Hypothalamus (tissue), 51 donors: ENCODE data around the gene KCNMA1.

ENCODE experiments used
- DNase-seq, 51 donors: peaks; one replicate each; lab custom pipeline; 2025; lab: John Stamatoyannopoulos, UW

Gene KCNMA1

GRCh38 chr10:77387247-77387646, 250.4 kb downstream of the KCNMA1 start:
- DNase-seq, result no peak

GRCh38 chr10:77386838-77387237, 250.8 kb downstream of the KCNMA1 start:
- DNase-seq, result peak in 4 of 51 donors; percentile 9 to 58 (median 21)

- DNase-seq, result no peak
These were observed 251.2 kb downstream of the KCNMA1 start for GRCh38 chr10:77386365-77386764.

GRCh38 chr10:77385315-77385714, 252.3 kb downstream of the KCNMA1 start:
- DNase-seq, result no peak

GRCh38 chr10:77383861-77384553, 253.6 kb downstream of the KCNMA1 start:
- peak in 27 of 51 donors; percentile 4 to 64 (median 31) for DNase-seq

- no peak for DNase-seq
These were observed 255.9 kb downstream of the KCNMA1 start for GRCh38 chr10:77381750-77382149.

- DNase-seq, result no peak
These were observed 256.9 kb downstream of the KCNMA1 start for GRCh38 chr10:77380723-77381122.

- no peak for DNase-seq
These were observed 257.4 kb downstream of the KCNMA1 start for GRCh38 chr10:77380191-77380590.

- DNase-seq, result no peak
These were observed 258.9 kb downstream of the KCNMA1 start for GRCh38 chr10:77378366-77379349.

- no peak for DNase-seq
These were observed 259.8 kb downstream of the KCNMA1 start for GRCh38 chr10:77377678-77378352.

- DNase-seq, result no peak
These were observed 260.6 kb downstream of the KCNMA1 start for GRCh38 chr10:77377034-77377433.

- no peak for DNase-seq
These were observed 263.4 kb downstream of the KCNMA1 start for GRCh38 chr10:77374189-77374656.

GRCh38 chr10:77371848-77372799, 265.5 kb downstream of the KCNMA1 start:
- DNase-seq, result no peak

GRCh38 chr10:77371421-77371820, 266.2 kb downstream of the KCNMA1 start:
- no peak for DNase-seq

- no peak for DNase-seq
These were observed 269.6 kb downstream of the KCNMA1 start for GRCh38 chr10:77368006-77368405.

GRCh38 chr10:77363210-77363609, 274.4 kb downstream of the KCNMA1 start:
- DNase-seq, result no peak

- DNase-seq, result no peak
These were observed 275.8 kb downstream of the KCNMA1 start for GRCh38 chr10:77361831-77362230.

GRCh38 chr10:77361426-77361825, 276.2 kb downstream of the KCNMA1 start:
- DNase-seq, result no peak

GRCh38 chr10:77360835-77361234, 276.8 kb downstream of the KCNMA1 start:
- DNase-seq, result no peak
